GM23248 (cell line): ENCODE data around the gene IL1RAPL1. TPM values are rescaled to one million over a fixed set of nuclear protein-coding genes. Genes with fewer than 3 reads are reported as not detected.

Experiments
- DNase-seq: peaks from one replicate; pipeline ENCODE4 v3.0.0-alpha.2; 2015
- H2AFZ ChIP-seq: fragments of 200-600 bp; sonication (generic); 2 replicates; pipeline ENCODE4 v1.6.1; 2016; ENCODE audit warnings: antibody characterized with exemption
- H3F3A ChIP-seq: fragments of 200-600 bp; sonication (generic); 2 replicates; pipeline ENCODE4 v1.6.1; 2016; ENCODE audit warnings: mild to moderate bottlenecking, antibody characterized with exemption, mixed run types; ENCODE audit not compliant: insufficient read depth
- H3K27ac ChIP-seq: fragments of 200-600 bp; sonication (generic); 2 replicates; pipeline ENCODE4 v1.5.1; 2016; ENCODE audit warnings: mild to moderate bottlenecking
- H3K27me3 ChIP-seq: fragments of 200-600 bp; sonication (generic); replicated peaks from 2 replicates; pipeline ENCODE4 v1.6.1; 2016; ENCODE audit warnings: mild to moderate bottlenecking; ENCODE audit not compliant: insufficient read depth
- H3K36me3 ChIP-seq: fragments of 200-600 bp; sonication (generic); 2 replicates; pipeline ENCODE4 v1.6.1; 2016; ENCODE audit warnings: low read depth, mild to moderate bottlenecking
- H3K4me1 ChIP-seq: fragments of 200-600 bp; sonication (generic); 2 replicates; pipeline ENCODE4 v1.6.1; 2016; ENCODE audit warnings: mild to moderate bottlenecking; ENCODE audit not compliant: insufficient read depth
- H3K4me2 ChIP-seq: fragments of 200-600 bp; sonication (generic); one replicate; pipeline ENCODE4 v1.6.1; 2016; ENCODE audit warnings: mild to moderate bottlenecking; ENCODE audit not compliant: unreplicated experiment
- H3K4me3 ChIP-seq: fragments of 200-600 bp; sonication (generic); 2 replicates; pipeline ENCODE4 v1.5.1; 2016; ENCODE audit warnings: mild to moderate bottlenecking
- H3K79me2 ChIP-seq: fragments of 200-600 bp; sonication (generic); 2 replicates; pipeline ENCODE4 v1.6.1; 2016; ENCODE audit warnings: mild to moderate bottlenecking; ENCODE audit not compliant: insufficient read depth
- H3K9ac ChIP-seq: fragments of 200-600 bp; sonication (generic); 2 replicates; pipeline ENCODE4 v1.6.1; 2016; ENCODE audit warnings: mild to moderate bottlenecking
- H3K9me2 ChIP-seq: fragments of 200-600 bp; sonication (generic); 2 replicates; pipeline ENCODE4 v1.6.1; 2016; ENCODE audit warnings: mixed run types, mild to moderate bottlenecking, moderate library complexity; ENCODE audit not compliant: insufficient read depth
- H3K9me3 ChIP-seq: fragments of 200-600 bp; sonication (generic); one replicate; pipeline ENCODE4 v1.6.1; 2017; ENCODE audit warnings: low read depth
- H4K20me1 ChIP-seq: fragments of 200-600 bp; sonication (generic); 2 replicates; pipeline ENCODE4 v1.6.0; 2016; ENCODE audit not compliant: insufficient read depth
- EZH2 ChIP-seq: fragments of 200-600 bp; sonication (generic); IDR thresholded peaks from 2 replicates; pipeline ENCODE4 v1.6.1; 2018; ENCODE audit warnings: antibody characterized with exemption, mild to moderate bottlenecking; ENCODE audit not compliant: insufficient read depth, poor library complexity, severe bottlenecking
- EZH2phosphoT487 ChIP-seq: fragments of 200-600 bp; sonication (generic); IDR thresholded peaks from 2 replicates; pipeline ENCODE4 v1.6.1; 2018; ENCODE audit warnings: antibody characterized with exemption, moderate library complexity, mild to moderate bottlenecking, low read depth; ENCODE audit not compliant: insufficient read depth
- WGBS, 2 experiments: methylation state at CpG; one replicate each; pipeline ENCODE4 v1.1.6; 2015 to 2017; ENCODE audit warnings: low lambda C conversion rate in 2 of 2, low coverage in 1 of 2; ENCODE audit errors: missing lambda C conversion rate in 2 of 2; 5-methylcytosine and 5-hydroxymethylcytosine counted together
- in situ Hi-C: fragments of 300-500 bp; cut with MboI; formaldehyde crosslinking; loops from 2 replicates; pipeline ENCODE4 v1.15.0; 2020
- polyA plus RNA-seq: library from polyadenylated mRNA; unstranded; fragments of >200 nt; fragmentation: Nextera tagmentation; extraction: Ambion mirVana; gene quantifications from 2 replicates; pipeline ENCODE4 v1.2.1, GENCODE V29; 2016
- total RNA-seq: library from RNA; depleted of rRNA; stranded (reverse); fragments of >200 nt; shearing (Covaris generic); gene quantifications from 2 replicates; pipeline ENCODE4 v1.2.3, GENCODE V29; 2014

The IL1RAPL1 gene
- total and polyA plus RNA-seq, 2 experiments from 2014 or later: not detected

- no peaks in the 10 kb centered on the region for H3K9me3 ChIP-seq
These were observed 549.7 kb downstream of the IL1RAPL1 start for GRCh38 chrX:29136904-29137303.

GRCh38 chrX:29138003-29138402 is 550.8 kb downstream of the IL1RAPL1 start:
- Histone ChIP-seq H3K9me2 (no peaks in the 10 kb centered on the region), H2AFZ (no peak overlapping the region), H3K27me3 (no peaks in the 10 kb centered on the region), H3K9me3 (no peaks in the 10 kb centered on the region), H4K20me1 (no peaks in the 10 kb centered on the region), H3K4me2 (no peak overlapping the region), H3K27ac (no peak overlapping the region), H3K9ac (no peak overlapping the region), H3F3A (no peaks in the 10 kb centered on the region), H3K4me3 (no peak overlapping the region), H3K36me3 (no peaks in the 10 kb centered on the region), H3K79me2 (no peaks in the 10 kb centered on the region), H3K4me1 (no peaks in the 10 kb centered on the region)
- no peak for DNase-seq
- no peak for TF ChIP-seq EZH2
- TF ChIP-seq EZH2phosphoT487: no peak
- in situ Hi-C loops: no loop called here
- 16 to 41% methylated on average over 2 of the region's 2 CpGs for whole genome bisulfite sequencing, 2 experiments

More at GRCh38 chrX:29136904-29137303, 549.7 kb downstream of the IL1RAPL1 start:
- H4K20me1 ChIP-seq: no peaks in the 10 kb centered on the region
- in situ Hi-C loops: no loop called here
- no peak overlapping the region for H3K9ac ChIP-seq
- H3K27ac ChIP-seq: no peak overlapping the region
- DNase-seq: no peak
- no peaks in the 10 kb centered on the region for H3F3A ChIP-seq
- no peak overlapping the region for H3K4me3 ChIP-seq
- TF ChIP-seq EZH2: no peak
- TF ChIP-seq EZH2phosphoT487: no peak
- no peaks in the 10 kb centered on the region for H3K27me3 ChIP-seq
- H3K36me3 ChIP-seq: no peaks in the 10 kb centered on the region
- H3K9me2 ChIP-seq: no peaks in the 10 kb centered on the region
- no peaks in the 10 kb centered on the region for H3K79me2 ChIP-seq
- no peak overlapping the region for H3K4me2 ChIP-seq
- no peak overlapping the region for H2AFZ ChIP-seq
- H3K4me1 ChIP-seq: no peaks in the 10 kb centered on the region
- 53 to 88% methylated on average over 1 to 2 of the region's 2 CpGs for WGBS, 2 experiments

- H3K4me3 ChIP-seq: no peak overlapping the region
- H3K9me2 ChIP-seq: no peaks in the 10 kb centered on the region
- H3K27me3 ChIP-seq: no peaks in the 10 kb centered on the region
- no peaks in the 10 kb centered on the region for H3K36me3 ChIP-seq
- H4K20me1 ChIP-seq: no peaks in the 10 kb centered on the region
- no peak overlapping the region for H3K9ac ChIP-seq
- H3F3A ChIP-seq: no peaks in the 10 kb centered on the region
- H3K79me2 ChIP-seq: no peaks in the 10 kb centered on the region
- TF ChIP-seq EZH2phosphoT487: no peak
- no peak for TF ChIP-seq EZH2
- H3K27ac ChIP-seq: no peak overlapping the region
- no peak overlapping the region for H3K4me2 ChIP-seq
- DNase-seq: peak; percentile 3
- whole genome bisulfite sequencing, 2 experiments: 51 to 52% methylated on average over 5 of the region's 5 CpGs
- in situ Hi-C loops: no loop called here
- H2AFZ ChIP-seq: no peak overlapping the region
- H3K9me3 ChIP-seq: no peaks in the 10 kb centered on the region
- H3K4me1 ChIP-seq: no peaks in the 10 kb centered on the region
These were observed 556.1 kb downstream of the IL1RAPL1 start for GRCh38 chrX:29143356-29143755.

- no peak overlapping the region for H3K27ac ChIP-seq
- no peak overlapping the region for H2AFZ ChIP-seq
- in situ Hi-C loops: no loop called here
- TF ChIP-seq EZH2phosphoT487 (no peak), EZH2 (no peak)
- no peaks in the 10 kb centered on the region for H3K9me3 ChIP-seq
- no peaks in the 10 kb centered on the region for H3K9me2 ChIP-seq
- H3K79me2 ChIP-seq: no peaks in the 10 kb centered on the region
- H3K4me2 ChIP-seq: no peak overlapping the region
- no peaks in the 10 kb centered on the region for H3K36me3 ChIP-seq
- H3F3A ChIP-seq: no peaks in the 10 kb centered on the region
- no peak overlapping the region for H3K4me3 ChIP-seq
- H3K4me1 ChIP-seq: no peaks in the 10 kb centered on the region
- no peaks in the 10 kb centered on the region for H3K27me3 ChIP-seq
- no peak for DNase-seq
- no peaks in the 10 kb centered on the region for H4K20me1 ChIP-seq
- WGBS, 2 experiments: 70 to 71% methylated on average over 4 of the region's 4 CpGs
- H3K9ac ChIP-seq: no peak overlapping the region
These were observed 556.5 kb downstream of the IL1RAPL1 start for GRCh38 chrX:29143756-29144155.

GRCh38 chrX:29145316-29145715 is 558.1 kb downstream of the IL1RAPL1 start:
- in situ Hi-C loops: no loop called here
- H3K79me2 ChIP-seq: no peaks in the 10 kb centered on the region
- no peak overlapping the region for H3K9ac ChIP-seq
- H3K9me2 ChIP-seq: no peaks in the 10 kb centered on the region
- no peaks in the 10 kb centered on the region for H3K9me3 ChIP-seq
- H3K36me3 ChIP-seq: no peaks in the 10 kb centered on the region
- DNase-seq: no peak
- 2 to 10% methylated on average over 4 of the region's 4 CpGs for WGBS, 2 experiments
- no peaks in the 10 kb centered on the region for H3F3A ChIP-seq
- no peak overlapping the region for H3K27ac ChIP-seq
- H3K4me2 ChIP-seq: no peak overlapping the region
- H3K27me3 ChIP-seq: no peaks in the 10 kb centered on the region
- H3K4me1 ChIP-seq: no peaks in the 10 kb centered on the region
- no peak overlapping the region for H3K4me3 ChIP-seq
- no peak overlapping the region for H2AFZ ChIP-seq
- H4K20me1 ChIP-seq: no peaks in the 10 kb centered on the region
- TF ChIP-seq EZH2phosphoT487: no peak
- no peak for TF ChIP-seq EZH2
